Keratinocyte (primary cell): Measurements from ENCODE around the gene RXRA. TPM values are rescaled to one million over a fixed set of nuclear protein-coding genes. Genes with fewer than 3 reads are reported as not detected.
A peak's percentile ranks its signal among the peaks of the same experiment; 100 is the strongest.

Experiments used
- DNase-seq: peaks from one replicate; pipeline ENCODE4 v3.0.0-alpha.2; 2011; ENCODE audit warnings: low read depth, missing footprints, low spot score
- FAIRE-seq: peaks from 2 replicates; lab custom pipeline; 2011; peaks lifted over from hg19 to GRCh38; lab: Jason Lieb, UNC
- H2AFZ ChIP-seq: 2 replicates; pipeline ENCODE4 v1.6.0; 2012; ENCODE audit warnings: low read length, control low read depth, inconsistent platforms; ENCODE audit not compliant: control insufficient read depth
- H3K27ac ChIP-seq: 2 replicates; pipeline ENCODE4 v1.5.1; 2011; ENCODE audit warnings: low read length; ENCODE audit not compliant: control insufficient read depth, insufficient read depth
- H3K27me3 ChIP-seq: 3 replicates; pipeline ENCODE4 v1.6.0; 2011; ENCODE audit warnings: low read length; ENCODE audit not compliant: control insufficient read depth, insufficient read depth; ENCODE audit errors: extremely low read depth
- H3K36me3 ChIP-seq, 2 experiments: 2 replicates in 1 of 2; 3 replicates in 1 of 2; pipeline ENCODE4 v1.5.1; 2011; ENCODE audit warnings: low read length in 2 of 2, mild to moderate bottlenecking in 1 of 2; ENCODE audit not compliant: control insufficient read depth in 2 of 2, insufficient read depth in 2 of 2; ENCODE audit errors: extremely low read depth in 1 of 2
- H3K4me1 ChIP-seq: 3 replicates; pipeline ENCODE4 v1.5.1; 2011; ENCODE audit warnings: low read length; ENCODE audit not compliant: control insufficient read depth, insufficient read depth; ENCODE audit errors: extremely low read depth
- H3K4me2 ChIP-seq: 3 replicates; pipeline ENCODE4 v1.6.0; 2011; ENCODE audit warnings: low read depth, low read length; ENCODE audit not compliant: control insufficient read depth, insufficient read depth; ENCODE audit errors: extremely low read depth
- H3K4me3 ChIP-seq, 3 experiments: fragments of 200-600 bp in 1 of 3; sonication (generic) in 1 of 3; 2 replicates in 2 of 3; 3 replicates in 1 of 3; pipeline ENCODE4 v1.5.1; 2011 to 2016; ENCODE audit warnings: low read length in 3 of 3, mild to moderate bottlenecking in 3 of 3, control low read depth in 2 of 3, inconsistent platforms in 1 of 3, low read depth in 1 of 3, mixed read lengths in 1 of 3, mixed run types in 1 of 3, moderate library complexity in 1 of 3; ENCODE audit not compliant: control insufficient read depth in 2 of 3, insufficient read depth in 2 of 3; ENCODE audit errors: extremely low read depth in 1 of 3
- H3K79me2 ChIP-seq: 2 replicates; pipeline ENCODE4 v1.6.0; 2012; ENCODE audit warnings: low read length; ENCODE audit not compliant: control insufficient read depth, insufficient read depth
- H3K9ac ChIP-seq: 3 replicates; pipeline ENCODE4 v1.6.0; 2011; ENCODE audit warnings: low read length; ENCODE audit not compliant: control insufficient read depth, insufficient read depth; ENCODE audit errors: extremely low read depth
- H3K9me1 ChIP-seq: 3 replicates; pipeline ENCODE4 v1.6.0; 2011; ENCODE audit warnings: low read length; ENCODE audit not compliant: control insufficient read depth, insufficient read depth; ENCODE audit errors: extremely low read depth
- H3K9me3 ChIP-seq: 2 replicates; pipeline ENCODE4 v1.5.1; 2012; ENCODE audit warnings: low read depth, low read length; ENCODE audit not compliant: control insufficient read depth
- H4K20me1 ChIP-seq: 3 replicates; pipeline ENCODE4 v1.6.0; 2011; ENCODE audit warnings: low read length; ENCODE audit not compliant: control insufficient read depth, insufficient read depth; ENCODE audit errors: extremely low read depth
- EZH2 ChIP-seq: IDR thresholded peaks from one replicate; pipeline ENCODE4 v1.6.1; 2012; ENCODE audit warnings: inconsistent platforms, mild to moderate bottlenecking, low read length, moderate library complexity
- dilution Hi-C: fragments of 300-500 bp; cut with MboI; formaldehyde crosslinking; loops from one replicate; pipeline ENCODE4 v1.7.0; 2020; ENCODE audit warnings: low sequenced_read_pairs; ENCODE audit not compliant: extremely low pct_ligation_motif_present
- polyA plus RNA-seq, 5 experiments: library from polyadenylated mRNA; depleted of rRNA in 3 of 5; stranded (reverse) in 3 of 5; stranded (forward) in 1 of 5; unstranded in 1 of 5; fragments of >200 nt; gene quantifications; 1 replicate in 1 of 5; 2 replicates in 3 of 5; 3 replicates in 1 of 5; pipeline versions ENCODE4 v1.2.1 to v1.2.3, GENCODE V29; 2011 to 2012; ENCODE audit warnings: missing spikeins in 2 of 5, low read depth in 1 of 5, low replicate concordance in 1 of 5
- TF ChIP-seq, protein P1 (sequence below), 3 experiments: IDR thresholded peaks in 1 of 3; conservative IDR thresholded peaks in 1 of 3; optimal IDR thresholded peaks in 1 of 3; 2 replicates in 2 of 3; 3 replicates in 1 of 3; pipeline versions ENCODE3 to v1.5.1; 2011; ENCODE audit warnings: low read length in 3 of 3, mild to moderate bottlenecking in 3 of 3, moderate library complexity in 2 of 3, control low read depth in 1 of 3, inconsistent platforms in 1 of 3; ENCODE audit not compliant: insufficient read depth in 2 of 3; ENCODE audit errors: extremely low read depth in 1 of 3

Gene RXRA
- polyA plus RNA-seq, 1 donor (not counting 4 experiments of a cell fraction or from before 2014, with no cell fraction given) = 9.7 TPM

DNA sequence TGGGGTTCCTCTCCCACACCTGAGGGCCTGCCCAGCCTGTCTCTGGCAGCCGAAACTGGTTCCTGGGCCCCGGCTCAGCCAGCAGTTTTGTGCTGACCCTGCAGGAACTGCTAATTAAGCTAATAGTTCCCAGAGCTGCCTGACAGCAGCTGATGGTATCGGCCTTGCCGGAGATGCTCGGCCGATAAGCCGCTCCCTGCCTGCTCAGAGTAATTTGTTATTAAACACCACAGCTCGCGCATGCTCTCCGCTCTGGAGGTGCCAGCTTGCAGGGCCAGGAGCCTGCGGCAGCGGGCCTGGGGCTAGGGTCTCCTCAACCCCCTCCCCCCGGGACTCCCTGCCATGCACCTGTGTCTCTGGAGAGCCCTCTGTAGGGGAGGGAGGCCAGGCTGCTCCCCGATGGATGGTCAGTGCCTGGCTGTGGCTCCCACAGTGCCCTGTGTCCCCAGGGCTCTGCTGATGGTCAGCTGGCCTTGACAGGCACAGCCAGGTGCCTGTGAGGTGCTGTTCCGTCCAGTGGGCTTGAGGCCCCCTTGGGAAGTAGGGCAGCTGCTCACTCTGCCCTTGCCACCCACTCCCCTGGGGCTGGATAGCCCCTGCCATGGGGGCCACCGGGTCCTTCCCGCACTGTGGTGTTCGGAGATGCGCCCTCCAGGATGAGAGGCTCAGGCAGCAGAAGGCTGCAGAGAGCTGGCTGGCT, 41.7 kb downstream of the RXRA start:
- peaks cover 57% of the 10 kb centered on the region for H3K79me2 ChIP-seq
- dilution Hi-C loops = no loop called here
- H3K9me3 ChIP-seq = no peaks in the 10 kb centered on the region
- no peak for TF ChIP-seq EZH2
- TF ChIP-seq, protein P1, sequence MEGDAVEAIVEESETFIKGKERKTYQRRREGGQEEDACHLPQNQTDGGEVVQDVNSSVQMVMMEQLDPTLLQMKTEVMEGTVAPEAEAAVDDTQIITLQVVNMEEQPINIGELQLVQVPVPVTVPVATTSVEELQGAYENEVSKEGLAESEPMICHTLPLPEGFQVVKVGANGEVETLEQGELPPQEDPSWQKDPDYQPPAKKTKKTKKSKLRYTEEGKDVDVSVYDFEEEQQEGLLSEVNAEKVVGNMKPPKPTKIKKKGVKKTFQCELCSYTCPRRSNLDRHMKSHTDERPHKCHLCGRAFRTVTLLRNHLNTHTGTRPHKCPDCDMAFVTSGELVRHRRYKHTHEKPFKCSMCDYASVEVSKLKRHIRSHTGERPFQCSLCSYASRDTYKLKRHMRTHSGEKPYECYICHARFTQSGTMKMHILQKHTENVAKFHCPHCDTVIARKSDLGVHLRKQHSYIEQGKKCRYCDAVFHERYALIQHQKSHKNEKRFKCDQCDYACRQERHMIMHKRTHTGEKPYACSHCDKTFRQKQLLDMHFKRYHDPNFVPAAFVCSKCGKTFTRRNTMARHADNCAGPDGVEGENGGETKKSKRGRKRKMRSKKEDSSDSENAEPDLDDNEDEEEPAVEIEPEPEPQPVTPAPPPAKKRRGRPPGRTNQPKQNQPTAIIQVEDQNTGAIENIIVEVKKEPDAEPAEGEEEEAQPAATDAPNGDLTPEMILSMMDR (optimal IDR thresholded peaks at IDR 0.05 in 1 of 3, IDR thresholded peaks at IDR 0.05 in 1 of 3, conservative IDR thresholded peaks at IDR 0.05 in 1 of 3; ENCODE audit: extremely low read depth in 1 of 3, insufficient read depth in 2 of 3, low read length in 3 of 3) = no peak
- peaks cover 8% of the 10 kb centered on the region for H4K20me1 ChIP-seq
- H3K36me3 ChIP-seq = no peaks in the 10 kb centered on the region
- H3K9me1 ChIP-seq = no peaks in the 10 kb centered on the region
- no peak for FAIRE-seq
- no peak overlapping the region for H3K4me2 ChIP-seq
- H2AFZ ChIP-seq = no peak overlapping the region
- no peak overlapping the region for H3K27ac ChIP-seq
- no peak overlapping the region for H3K9ac ChIP-seq
- H3K27me3 ChIP-seq = no peaks in the 10 kb centered on the region
- DNase-seq = no peak
- peaks cover 72% of the 10 kb centered on the region for H3K4me1 ChIP-seq
- H3K4me3 ChIP-seq = no peak overlapping the region

DNA sequence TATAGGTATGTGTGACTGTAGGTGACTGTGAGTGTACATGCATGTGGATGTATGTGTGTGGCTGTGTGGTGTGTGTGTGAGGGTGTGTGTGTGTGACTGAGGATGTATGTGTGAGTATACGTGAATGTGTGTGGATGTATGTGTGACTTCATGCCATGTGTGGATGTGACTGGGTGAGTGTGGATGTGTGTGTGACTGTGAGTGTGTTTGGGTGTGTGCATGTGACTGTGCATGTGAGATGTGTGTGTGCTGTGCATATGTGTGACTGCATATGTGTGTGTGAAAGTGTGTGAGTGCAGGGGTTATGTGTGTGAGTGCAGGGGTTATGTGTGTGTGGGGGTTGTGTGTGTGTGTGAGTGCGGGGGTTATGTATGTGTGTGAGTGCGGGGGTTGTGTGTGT, 42.3 kb downstream of the RXRA start:
- Histone ChIP-seq H3K4me1 (peaks cover 72% of the 10 kb centered on the region), H4K20me1 (peaks cover 8% of the 10 kb centered on the region), H3K4me3 (no peak overlapping the region), H3K27ac (no peak overlapping the region), H3K4me2 (no peak overlapping the region), H3K9me1 (no peaks in the 10 kb centered on the region), H3K27me3 (no peaks in the 10 kb centered on the region), H3K9ac (no peak overlapping the region), H3K9me3 (no peaks in the 10 kb centered on the region), H3K36me3 (no peaks in the 10 kb centered on the region), H2AFZ (no peak overlapping the region), H3K79me2 (peaks cover 63% of the 10 kb centered on the region)
- FAIRE-seq (peak; percentile 73), DNase-seq (no peak)
- dilution Hi-C loops = no loop called here
- TF ChIP-seq, protein P1 (optimal IDR thresholded peaks at IDR 0.05 in 1 of 3, IDR thresholded peaks at IDR 0.05 in 1 of 3, conservative IDR thresholded peaks at IDR 0.05 in 1 of 3; ENCODE audit: extremely low read depth in 1 of 3, insufficient read depth in 2 of 3, low read length in 3 of 3) = no peak
- TF ChIP-seq EZH2 = no peak
